Stimulated activated CD4-positive, alpha-beta T cell treated with anti-CD3 and anti-CD28 coated beads, Interleukin-1b, Interleukin-23, amount 100 ng/mL, for 1 hour (primary cell): ENCODE measurements around the gene BMP7.

ENCODE experiments used
- DNase-seq, 2 donors: peaks; one replicate each; pipeline ENCODE4 v3.0.0-alpha.2; 2020; ENCODE audit warnings: low read depth in 2 of 2

The BMP7 gene

GRCh38 chr20:57225830-57226229 is 40.6 kb downstream of the BMP7 start:
- DNase-seq: no peak

- DNase-seq: no peak
These were observed 41.2 kb downstream of the BMP7 start for GRCh38 chr20:57225197-57225733.

DNA sequence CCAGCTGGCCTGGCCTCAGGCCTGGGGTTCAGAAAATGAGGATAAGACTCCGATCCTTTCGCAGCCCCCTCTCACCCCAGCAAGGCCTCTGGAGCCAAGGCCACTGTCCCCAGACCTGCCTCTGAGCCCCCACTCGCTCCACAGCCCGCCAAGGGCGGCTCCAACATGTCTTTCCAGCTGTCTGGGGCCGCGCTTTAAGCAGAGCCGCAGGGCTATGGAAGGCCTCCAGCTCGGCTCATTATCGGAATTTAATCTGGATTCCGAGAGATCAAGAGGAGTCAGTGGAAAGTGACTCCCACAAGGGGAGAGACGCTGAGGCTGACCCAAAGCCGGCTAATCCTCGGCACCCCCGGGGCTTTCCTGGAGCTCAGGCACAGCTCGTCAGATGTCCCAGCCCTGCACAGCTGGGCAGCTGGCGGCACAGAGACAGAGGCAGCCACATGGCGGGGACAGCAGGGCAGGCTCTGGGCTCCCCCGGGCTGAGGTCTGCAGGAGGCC is 41.8 kb downstream of the BMP7 start:
- DNase-seq: no peak

- no peak for DNase-seq
These were observed 42.6 kb downstream of the BMP7 start for GRCh38 chr20:57223648-57224489.

DNA sequence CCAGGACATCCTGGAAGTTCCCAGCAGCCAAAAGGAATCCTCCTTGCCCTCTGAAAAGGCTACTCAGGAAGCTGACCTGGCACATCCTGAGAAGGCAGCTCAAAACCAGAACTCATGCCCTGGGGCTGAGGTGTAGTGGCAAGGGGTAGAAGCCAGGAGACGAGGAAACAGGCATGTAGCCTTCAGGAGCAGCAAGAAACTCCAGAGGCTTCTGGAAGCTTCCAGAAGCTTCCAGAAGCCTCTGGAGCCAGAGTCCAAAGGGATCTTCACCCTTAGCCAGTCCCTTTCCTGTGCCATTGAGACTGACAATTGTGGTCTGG is 43.9 kb downstream of the BMP7 start:
- no peak for DNase-seq

DNA sequence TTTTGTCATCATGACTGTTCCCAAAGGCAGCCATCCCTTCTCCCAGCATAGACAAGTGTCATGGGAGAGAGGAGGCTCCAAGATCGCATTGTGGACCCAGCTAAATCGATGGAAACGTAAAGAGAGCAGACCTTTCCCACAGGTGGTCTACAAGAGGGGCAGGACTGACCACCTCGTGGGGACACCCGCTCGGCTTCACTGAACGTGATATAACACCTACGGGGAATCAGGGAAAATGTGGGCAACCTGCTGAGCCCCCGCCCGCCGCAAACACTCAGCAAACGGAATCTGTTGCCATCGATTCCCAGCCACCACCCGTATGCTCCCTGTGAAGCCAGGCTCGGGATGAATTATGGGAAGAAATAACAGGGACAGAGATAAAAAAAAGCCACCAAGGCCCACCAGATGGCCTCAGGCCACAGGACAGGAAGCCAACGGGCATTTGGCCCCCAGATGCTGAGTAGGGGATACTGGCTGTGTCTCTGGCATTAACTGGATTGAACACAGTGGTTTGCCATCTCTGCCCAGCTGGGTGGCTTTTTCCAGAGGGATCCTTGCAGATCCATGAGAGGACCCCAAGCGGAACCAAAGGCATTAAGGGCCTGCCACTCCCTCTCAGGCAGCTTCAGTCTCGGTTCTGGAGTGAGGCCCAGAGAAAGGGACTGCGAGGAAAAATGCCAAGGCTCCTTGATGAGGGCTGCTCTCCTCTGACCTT is 44.4 kb downstream of the BMP7 start:
- DNase-seq: no peak

DNA sequence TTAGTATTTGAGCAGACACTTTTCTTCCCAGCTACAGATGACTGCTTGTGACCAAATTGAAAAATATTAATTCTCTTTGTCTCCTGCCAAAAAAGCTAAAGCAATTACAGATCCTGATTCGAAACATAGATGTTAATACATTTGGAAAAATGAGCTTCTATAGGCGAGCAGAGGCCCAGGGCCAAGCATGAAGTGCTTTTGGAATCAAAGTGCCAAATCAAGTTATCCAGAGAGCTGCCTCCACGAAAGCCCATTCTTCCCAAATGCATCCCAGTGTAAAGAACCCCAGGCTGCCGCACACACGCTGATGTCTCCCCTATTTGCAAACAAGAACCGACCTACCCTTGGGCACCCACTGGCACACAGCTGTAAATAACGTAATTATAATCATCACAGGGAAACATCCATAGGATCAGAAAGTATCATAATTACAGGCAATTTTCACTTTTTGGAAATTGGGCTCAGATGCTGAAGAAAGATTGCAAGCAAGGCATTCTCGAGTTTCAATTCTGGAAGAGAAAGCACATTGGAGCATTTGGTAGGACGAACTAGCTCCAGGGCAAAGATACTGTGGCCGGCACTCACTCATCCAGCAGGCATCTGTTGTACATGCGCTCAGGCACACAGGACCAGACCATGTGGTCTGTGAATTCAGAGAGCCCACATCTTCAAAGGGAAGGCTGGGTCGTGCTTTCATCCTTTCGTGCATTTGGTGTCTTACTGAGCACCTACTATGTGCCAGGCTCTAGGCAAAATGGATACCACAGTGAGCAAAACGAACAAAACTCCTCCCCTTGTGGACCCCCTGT is 45.9 kb downstream of the BMP7 start:
- no peak for DNase-seq

DNA sequence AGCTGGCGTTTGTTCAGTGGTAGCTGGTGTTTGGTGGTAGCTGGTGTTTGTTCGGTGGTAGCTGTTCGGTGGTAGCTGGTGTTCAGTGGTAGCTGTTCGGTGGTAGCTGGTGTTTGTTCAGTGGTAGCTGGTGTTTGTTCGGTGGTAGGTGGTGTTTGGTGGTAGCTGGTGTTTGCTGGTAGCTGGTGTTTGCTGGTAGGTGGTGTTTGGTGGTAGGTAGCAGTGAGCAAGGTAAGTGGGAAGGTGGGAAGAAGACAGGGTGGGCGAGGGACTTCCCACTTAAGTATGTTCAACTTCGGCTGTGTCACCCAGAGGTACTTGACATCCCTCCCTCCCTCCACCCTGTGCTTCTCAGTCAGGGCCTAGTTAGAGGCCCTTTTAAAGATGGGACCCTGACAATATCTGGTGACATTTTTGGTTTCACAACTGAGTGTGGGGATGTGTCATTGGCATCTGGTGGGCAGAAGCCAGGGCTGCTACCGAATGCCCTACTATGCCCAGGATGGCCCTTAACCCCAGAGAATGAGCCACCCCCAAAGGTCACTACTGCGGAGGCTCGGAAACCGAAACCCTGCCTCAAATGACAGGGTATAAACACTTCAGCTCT is 47.3 kb downstream of the BMP7 start:
- no peak for DNase-seq

DNA sequence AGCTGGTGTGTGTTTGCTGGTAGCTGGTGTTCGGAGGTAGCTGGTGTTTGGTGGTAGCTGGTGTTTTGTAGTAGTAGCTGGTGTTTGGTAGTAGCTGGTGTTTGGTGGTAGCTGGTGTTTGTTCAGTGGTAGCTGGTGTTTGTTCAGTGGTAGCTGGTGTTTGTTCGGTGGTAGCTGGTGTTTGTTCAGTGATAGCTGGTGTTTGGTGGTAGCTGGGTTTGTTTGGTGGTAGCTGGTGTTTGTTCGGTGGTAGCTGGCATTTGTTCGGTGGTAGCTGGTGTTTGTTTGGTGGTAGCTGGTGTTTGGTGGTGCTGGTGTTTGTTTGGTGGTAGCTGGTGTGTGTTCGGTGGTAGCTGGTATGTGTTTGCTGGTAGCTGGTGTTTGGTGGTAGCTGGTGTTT is 48.0 kb downstream of the BMP7 start:
- DNase-seq: no peak

GRCh38 chr20:57217802-57218201 is 48.6 kb downstream of the BMP7 start:
- DNase-seq: no peak

DNA sequence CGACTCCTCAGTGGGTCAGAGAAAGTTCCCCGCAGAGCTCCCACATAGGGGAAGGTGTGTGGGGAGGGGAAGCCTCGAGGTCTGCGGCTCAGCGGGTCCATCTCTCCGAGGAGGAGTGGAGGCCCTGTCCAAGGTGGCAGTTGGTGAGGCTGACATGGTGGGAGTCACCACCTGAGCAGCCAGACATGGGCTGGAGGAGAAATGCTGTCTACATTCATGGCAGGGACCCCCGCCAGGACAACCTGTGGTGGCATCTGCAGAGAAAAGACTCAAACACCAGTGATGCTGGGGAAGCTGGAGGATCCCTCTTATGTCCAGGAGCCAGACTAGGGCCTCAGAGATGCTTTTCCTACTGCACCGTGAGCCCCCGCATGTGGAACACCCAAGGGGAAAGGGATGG is 49.8 kb downstream of the BMP7 start:
- no peak for DNase-seq

- DNase-seq: no peak
These were observed 50.5 kb downstream of the BMP7 start for GRCh38 chr20:57215826-57216471.

DNA sequence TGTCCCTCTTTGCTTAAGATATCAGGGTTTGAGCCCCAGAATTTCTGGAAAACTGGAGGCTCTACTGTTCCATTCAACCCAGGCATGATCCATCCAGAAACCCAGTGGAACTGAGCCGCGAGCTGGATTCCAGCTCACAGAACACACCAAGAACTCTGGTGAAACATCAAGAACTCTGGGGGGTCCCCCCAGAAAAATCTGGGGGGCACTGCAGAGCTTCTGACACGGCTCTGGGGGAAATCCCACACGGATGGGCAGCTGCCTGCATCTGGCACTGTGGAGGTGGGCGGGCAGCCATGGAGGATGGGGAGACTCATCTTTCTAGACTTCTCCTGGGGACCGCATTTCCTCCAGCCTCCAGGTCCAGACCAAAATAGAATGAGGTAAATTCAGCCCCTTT is 51.0 kb downstream of the BMP7 start:
- no peak for DNase-seq

- DNase-seq: no peak
These were observed 51.5 kb downstream of the BMP7 start for GRCh38 chr20:57214948-57215347.

- no peak for DNase-seq
These were observed 52.0 kb downstream of the BMP7 start for GRCh38 chr20:57214427-57214826.

- no peak for DNase-seq
These were observed 52.5 kb downstream of the BMP7 start for GRCh38 chr20:57213924-57214323.

GRCh38 chr20:57213291-57213690 is 53.1 kb downstream of the BMP7 start:
- no peak for DNase-seq

DNA sequence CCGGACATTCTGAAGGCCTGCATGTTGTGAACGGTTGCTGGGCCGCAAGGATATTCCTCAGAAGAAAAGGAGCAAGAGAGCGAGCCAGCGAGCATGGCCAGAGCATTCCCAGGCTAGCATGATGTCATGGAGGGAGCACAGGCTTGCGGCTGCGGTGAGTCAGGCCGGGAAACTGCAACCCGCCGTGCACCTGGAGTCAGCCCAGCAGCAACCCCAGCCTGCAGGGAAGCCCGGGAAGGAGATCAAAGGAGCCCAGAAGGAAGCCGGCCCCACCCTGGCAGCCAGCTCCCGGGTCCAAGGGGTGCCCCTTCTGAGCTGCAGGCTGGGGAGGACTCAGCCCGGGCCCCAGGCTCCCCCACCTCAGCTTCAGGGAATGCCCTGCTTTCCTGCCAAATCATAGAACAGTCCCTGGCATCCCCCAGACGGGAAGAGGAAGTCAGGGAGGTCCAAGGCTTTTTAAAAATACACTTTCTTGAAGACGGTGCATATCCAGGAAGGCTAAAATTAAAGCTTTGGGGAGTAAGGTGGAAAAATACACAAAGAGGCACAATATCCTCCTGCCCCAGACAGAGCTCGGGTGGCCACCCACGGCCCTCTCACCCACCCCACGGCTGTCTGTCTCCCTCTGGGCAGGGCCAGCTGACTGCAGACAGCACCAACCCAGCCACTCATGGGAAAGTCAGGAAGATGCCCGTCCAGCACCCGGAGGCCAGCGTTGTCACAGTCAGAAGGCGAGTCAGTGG is 53.7 kb downstream of the BMP7 start:
- no peak for DNase-seq

DNA sequence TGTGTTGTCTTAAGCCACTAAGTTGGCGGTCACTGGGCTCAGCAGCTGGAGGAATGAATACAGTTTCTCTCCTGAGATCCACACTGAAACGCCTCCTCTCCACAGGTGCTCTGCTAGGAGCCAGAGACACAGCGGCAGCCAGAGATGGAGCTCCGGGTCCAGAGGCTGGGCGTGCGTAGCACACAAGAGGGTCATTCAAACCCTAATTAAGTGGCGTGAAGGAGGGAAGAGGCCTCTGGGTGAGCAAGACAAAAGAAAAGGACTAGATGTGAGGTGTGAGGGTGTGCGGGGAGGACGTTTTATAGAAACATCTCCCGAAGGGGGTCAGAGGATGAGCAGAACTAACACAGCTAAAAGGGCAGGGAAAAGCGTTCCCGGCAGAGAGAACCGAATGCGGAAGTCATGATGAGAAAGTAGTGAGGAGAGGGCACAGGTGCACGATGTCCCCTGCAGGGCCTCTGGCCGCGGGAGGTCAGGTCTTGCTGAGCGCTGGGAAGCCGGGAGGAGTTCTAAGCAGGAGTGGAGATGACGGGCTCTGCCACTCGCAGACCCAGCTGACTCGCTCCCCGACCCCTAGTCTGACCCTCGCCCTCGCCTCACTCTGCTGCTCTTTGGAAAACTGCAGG is 54.4 kb downstream of the BMP7 start:
- DNase-seq: no peak

DNA sequence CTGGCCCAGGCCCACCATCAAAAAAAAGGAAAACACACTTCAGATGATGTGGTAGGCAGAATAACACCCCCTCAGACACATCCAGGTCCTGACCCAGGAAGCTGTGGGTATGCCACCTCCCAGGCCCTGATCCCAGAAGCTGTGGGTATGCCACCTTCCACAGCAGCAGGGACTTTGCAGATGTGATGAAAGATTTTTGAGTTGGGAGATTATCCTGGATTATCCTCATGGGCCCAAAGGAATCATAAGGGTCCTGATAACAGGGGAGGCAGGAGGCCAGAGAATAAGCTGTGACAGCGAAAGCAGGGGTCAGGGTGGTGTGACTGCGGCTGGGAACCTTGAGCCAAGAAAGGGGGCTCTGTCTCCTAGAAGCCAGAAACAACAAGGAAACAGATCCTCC is 55.0 kb downstream of the BMP7 start:
- DNase-seq: no peak
